ENCODE measurements around the gene NAA50.

The NAA50 gene

GRCh38 chr3:113744941-113745755, 901 bp downstream of the NAA50 start:
- H3K9me2 ChIP-seq (replicated peaks; ENCODE audit: insufficient read depth, low read length), result no peaks in the 10 kb centered on the region
- H3K36me3 ChIP-seq (replicated peaks; ENCODE audit: insufficient read depth, low read length), result no peaks in the 10 kb centered on the region
- no peaks in the 10 kb centered on the region for H3K9me3 ChIP-seq (replicated peaks; ENCODE audit: insufficient read depth, low read length)
- DNase-seq, result peak; percentile 90
- peak overlapping the region; percentile 88 for H2AFZ ChIP-seq (ENCODE audit: low read length)
- H3K4me1 ChIP-seq (ENCODE audit: low read length), result peaks cover 23% of the 10 kb centered on the region
- peaks cover 60% of the 10 kb centered on the region for H3F3A ChIP-seq (ENCODE audit: insufficient read depth, low read length)
- TF ChIP-seq, protein P1, sequence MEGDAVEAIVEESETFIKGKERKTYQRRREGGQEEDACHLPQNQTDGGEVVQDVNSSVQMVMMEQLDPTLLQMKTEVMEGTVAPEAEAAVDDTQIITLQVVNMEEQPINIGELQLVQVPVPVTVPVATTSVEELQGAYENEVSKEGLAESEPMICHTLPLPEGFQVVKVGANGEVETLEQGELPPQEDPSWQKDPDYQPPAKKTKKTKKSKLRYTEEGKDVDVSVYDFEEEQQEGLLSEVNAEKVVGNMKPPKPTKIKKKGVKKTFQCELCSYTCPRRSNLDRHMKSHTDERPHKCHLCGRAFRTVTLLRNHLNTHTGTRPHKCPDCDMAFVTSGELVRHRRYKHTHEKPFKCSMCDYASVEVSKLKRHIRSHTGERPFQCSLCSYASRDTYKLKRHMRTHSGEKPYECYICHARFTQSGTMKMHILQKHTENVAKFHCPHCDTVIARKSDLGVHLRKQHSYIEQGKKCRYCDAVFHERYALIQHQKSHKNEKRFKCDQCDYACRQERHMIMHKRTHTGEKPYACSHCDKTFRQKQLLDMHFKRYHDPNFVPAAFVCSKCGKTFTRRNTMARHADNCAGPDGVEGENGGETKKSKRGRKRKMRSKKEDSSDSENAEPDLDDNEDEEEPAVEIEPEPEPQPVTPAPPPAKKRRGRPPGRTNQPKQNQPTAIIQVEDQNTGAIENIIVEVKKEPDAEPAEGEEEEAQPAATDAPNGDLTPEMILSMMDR (IDR thresholded peaks at IDR 0.05; ENCODE audit: low read length), result peak; percentile 60
- no peak for TF ChIP-seq EZH2phosphoT487 (IDR thresholded peaks at IDR 0.05; ENCODE audit: low read length)
- no peaks in the 10 kb centered on the region for H3K27me3 ChIP-seq (replicated peaks; ENCODE audit: insufficient read depth, low read length)
- peak overlapping the region; percentile 99 for H3K9ac ChIP-seq (ENCODE audit: low read length)
- H4K20me1 ChIP-seq (ENCODE audit: insufficient read depth, low read length), result peaks cover 34% of the 10 kb centered on the region
- peak overlapping the region; percentile 92 for H3K4me2 ChIP-seq (ENCODE audit: low read depth, low read length)
- H3K27ac ChIP-seq (ENCODE audit: low read length), result peak overlapping the region; percentile 100
- H3K4me3 ChIP-seq (ENCODE audit: low read length), result peak overlapping the region; percentile 96
- H3K79me2 ChIP-seq (ENCODE audit: low read length), result peaks cover 90% of the 10 kb centered on the region

GRCh38 chr3:113743006-113743630, 2.9 kb downstream of the NAA50 start:
- Histone ChIP-seq H3K27me3 (replicated peaks; ENCODE audit: insufficient read depth, low read length) (no peaks in the 10 kb centered on the region), H3F3A (ENCODE audit: insufficient read depth, low read length) (peaks cover 48% of the 10 kb centered on the region), H3K4me3 (ENCODE audit: low read length) (peak overlapping the region; percentile 96), H4K20me1 (ENCODE audit: insufficient read depth, low read length) (peaks cover 54% of the 10 kb centered on the region), H3K4me2 (ENCODE audit: low read depth, low read length) (peak overlapping the region; percentile 92), H3K79me2 (ENCODE audit: low read length) (peaks cover 90% of the 10 kb centered on the region), H3K4me1 (ENCODE audit: low read length) (peaks cover 27% of the 10 kb centered on the region), H2AFZ (ENCODE audit: low read length) (no peak overlapping the region), H3K9me3 (replicated peaks; ENCODE audit: insufficient read depth, low read length) (no peaks in the 10 kb centered on the region), H3K9me2 (replicated peaks; ENCODE audit: insufficient read depth, low read length) (no peaks in the 10 kb centered on the region), H3K27ac (ENCODE audit: low read length) (peak overlapping the region; percentile 100), H3K9ac (ENCODE audit: low read length) (peak overlapping the region; percentile 99), H3K36me3 (replicated peaks; ENCODE audit: insufficient read depth, low read length) (no peaks in the 10 kb centered on the region)
- DNase-seq, result peak; percentile 78
- TF ChIP-seq EZH2phosphoT487 (IDR thresholded peaks at IDR 0.05; ENCODE audit: low read length), result no peak
- TF ChIP-seq, protein P1 (IDR thresholded peaks at IDR 0.05; ENCODE audit: low read length), result no peak
- TF ChIP-seq EZH2 (optimal IDR thresholded peaks at IDR 0.05; ENCODE audit: low read depth, low read length), result no peak

DNA sequence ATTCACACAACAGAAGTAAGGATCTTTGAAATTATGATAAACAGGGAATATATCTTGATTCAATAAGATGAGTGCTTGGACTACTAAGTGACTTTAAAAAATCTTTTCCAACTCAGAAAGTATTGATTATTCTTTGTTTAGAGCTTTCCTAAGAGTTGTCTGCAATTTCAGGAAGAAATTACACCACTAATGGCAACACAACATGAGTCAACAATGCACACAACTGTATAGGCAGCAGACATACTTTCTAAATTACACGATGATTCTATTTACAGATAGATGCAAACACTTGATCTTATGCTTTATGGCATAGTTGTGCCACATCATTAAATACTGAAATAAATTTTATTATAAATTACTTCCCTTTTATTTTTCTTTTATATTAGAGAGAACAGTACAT, 4.4 kb downstream of the NAA50 start:
- H3K4me1 ChIP-seq (ENCODE audit: low read length), result peaks cover 34% of the 10 kb centered on the region

More for the DNA sequence above, 4.4 kb downstream of the NAA50 start:
- Histone ChIP-seq H3K27me3 (replicated peaks; ENCODE audit: insufficient read depth, low read length) (no peaks in the 10 kb centered on the region), H3K36me3 (replicated peaks; ENCODE audit: insufficient read depth, low read length) (no peaks in the 10 kb centered on the region), H3K9me2 (replicated peaks; ENCODE audit: insufficient read depth, low read length) (no peaks in the 10 kb centered on the region), H3F3A (ENCODE audit: insufficient read depth, low read length) (peaks cover 47% of the 10 kb centered on the region), H3K9me3 (replicated peaks; ENCODE audit: insufficient read depth, low read length) (no peaks in the 10 kb centered on the region), H3K79me2 (ENCODE audit: low read length) (peaks cover 93% of the 10 kb centered on the region), H3K27ac (ENCODE audit: low read length) (no peak overlapping the region), H3K9ac (ENCODE audit: low read length) (no peak overlapping the region), H2AFZ (ENCODE audit: low read length) (no peak overlapping the region), H3K4me2 (ENCODE audit: low read depth, low read length) (peak overlapping the region; percentile 1; the same call in 1 of the 2 replicates), H3K4me3 (ENCODE audit: low read length) (no peak overlapping the region), H4K20me1 (ENCODE audit: insufficient read depth, low read length) (peaks cover 67% of the 10 kb centered on the region)
- TF ChIP-seq, protein P1 (IDR thresholded peaks at IDR 0.05; ENCODE audit: low read length), result no peak
- TF ChIP-seq EZH2phosphoT487 (IDR thresholded peaks at IDR 0.05; ENCODE audit: low read length), result no peak
- no peak for TF ChIP-seq EZH2 (optimal IDR thresholded peaks at IDR 0.05; ENCODE audit: low read depth, low read length)
- no peak for DNase-seq

All from MM.1S (cell line).